ENCODE data around the gene ZNF692.

DNA sequence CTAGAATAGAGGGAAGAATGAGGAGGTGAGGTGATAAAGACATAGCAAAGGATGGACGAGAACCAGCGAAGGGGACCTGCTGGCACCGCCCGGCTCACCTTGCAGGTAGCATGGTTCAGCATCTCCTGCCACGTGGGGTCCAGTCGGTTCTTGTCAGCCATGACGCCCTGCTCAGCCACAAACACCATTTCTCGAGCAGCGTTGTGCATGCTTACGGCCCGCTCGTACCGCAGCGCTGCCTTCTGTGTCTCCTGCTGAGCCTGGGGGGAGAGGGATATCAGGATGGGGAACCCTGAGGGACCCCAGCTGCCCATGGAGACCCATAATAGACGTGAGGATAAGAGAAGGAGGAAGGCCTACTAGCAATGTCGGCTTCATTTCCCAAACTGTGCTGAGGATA is 44.5 kb downstream of the ZNF692 start:
- TF ChIP-seq, protein P1, sequence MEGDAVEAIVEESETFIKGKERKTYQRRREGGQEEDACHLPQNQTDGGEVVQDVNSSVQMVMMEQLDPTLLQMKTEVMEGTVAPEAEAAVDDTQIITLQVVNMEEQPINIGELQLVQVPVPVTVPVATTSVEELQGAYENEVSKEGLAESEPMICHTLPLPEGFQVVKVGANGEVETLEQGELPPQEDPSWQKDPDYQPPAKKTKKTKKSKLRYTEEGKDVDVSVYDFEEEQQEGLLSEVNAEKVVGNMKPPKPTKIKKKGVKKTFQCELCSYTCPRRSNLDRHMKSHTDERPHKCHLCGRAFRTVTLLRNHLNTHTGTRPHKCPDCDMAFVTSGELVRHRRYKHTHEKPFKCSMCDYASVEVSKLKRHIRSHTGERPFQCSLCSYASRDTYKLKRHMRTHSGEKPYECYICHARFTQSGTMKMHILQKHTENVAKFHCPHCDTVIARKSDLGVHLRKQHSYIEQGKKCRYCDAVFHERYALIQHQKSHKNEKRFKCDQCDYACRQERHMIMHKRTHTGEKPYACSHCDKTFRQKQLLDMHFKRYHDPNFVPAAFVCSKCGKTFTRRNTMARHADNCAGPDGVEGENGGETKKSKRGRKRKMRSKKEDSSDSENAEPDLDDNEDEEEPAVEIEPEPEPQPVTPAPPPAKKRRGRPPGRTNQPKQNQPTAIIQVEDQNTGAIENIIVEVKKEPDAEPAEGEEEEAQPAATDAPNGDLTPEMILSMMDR (IDR thresholded peaks at IDR 0.05; ENCODE audit: low read depth, low read length, missing input control), result no peak
- TF ChIP-seq RXRA (IDR thresholded peaks at IDR 0.05) (no peak), NR2F2 (IDR thresholded peaks at IDR 0.05) (no peak), EGR1 (IDR thresholded peaks at IDR 0.05; ENCODE audit: low read depth in 2 of 2) (no peak), YY1 (IDR thresholded peaks at IDR 0.05) (no peak), FOXA1 (IDR thresholded peaks at IDR 0.05) (no peak)
- TF ChIP-seq, protein P2, sequence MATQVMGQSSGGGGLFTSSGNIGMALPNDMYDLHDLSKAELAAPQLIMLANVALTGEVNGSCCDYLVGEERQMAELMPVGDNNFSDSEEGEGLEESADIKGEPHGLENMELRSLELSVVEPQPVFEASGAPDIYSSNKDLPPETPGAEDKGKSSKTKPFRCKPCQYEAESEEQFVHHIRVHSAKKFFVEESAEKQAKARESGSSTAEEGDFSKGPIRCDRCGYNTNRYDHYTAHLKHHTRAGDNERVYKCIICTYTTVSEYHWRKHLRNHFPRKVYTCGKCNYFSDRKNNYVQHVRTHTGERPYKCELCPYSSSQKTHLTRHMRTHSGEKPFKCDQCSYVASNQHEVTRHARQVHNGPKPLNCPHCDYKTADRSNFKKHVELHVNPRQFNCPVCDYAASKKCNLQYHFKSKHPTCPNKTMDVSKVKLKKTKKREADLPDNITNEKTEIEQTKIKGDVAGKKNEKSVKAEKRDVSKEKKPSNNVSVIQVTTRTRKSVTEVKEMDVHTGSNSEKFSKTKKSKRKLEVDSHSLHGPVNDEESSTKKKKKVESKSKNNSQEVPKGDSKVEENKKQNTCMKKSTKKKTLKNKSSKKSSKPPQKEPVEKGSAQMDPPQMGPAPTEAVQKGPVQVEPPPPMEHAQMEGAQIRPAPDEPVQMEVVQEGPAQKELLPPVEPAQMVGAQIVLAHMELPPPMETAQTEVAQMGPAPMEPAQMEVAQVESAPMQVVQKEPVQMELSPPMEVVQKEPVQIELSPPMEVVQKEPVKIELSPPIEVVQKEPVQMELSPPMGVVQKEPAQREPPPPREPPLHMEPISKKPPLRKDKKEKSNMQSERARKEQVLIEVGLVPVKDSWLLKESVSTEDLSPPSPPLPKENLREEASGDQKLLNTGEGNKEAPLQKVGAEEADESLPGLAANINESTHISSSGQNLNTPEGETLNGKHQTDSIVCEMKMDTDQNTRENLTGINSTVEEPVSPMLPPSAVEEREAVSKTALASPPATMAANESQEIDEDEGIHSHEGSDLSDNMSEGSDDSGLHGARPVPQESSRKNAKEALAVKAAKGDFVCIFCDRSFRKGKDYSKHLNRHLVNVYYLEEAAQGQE (IDR thresholded peaks at IDR 0.05), result no peak
